Fibroblast of pulmonary artery (primary cell): Measurements from ENCODE around the gene CR1L.
A peak's percentile ranks its signal among the peaks of the same experiment; 100 is the strongest.
"Not testable (repeated sequence)": the region's sequence is repeated elsewhere in the genome, so short reads cannot be mapped to it uniquely, and the experiment has no call there.

Source experiments
- DNase-seq: peaks from one replicate; pipeline ENCODE4 v3.0.0-alpha.2; 2010; ENCODE audit warnings: low read depth
- H3K4me3 ChIP-seq: replicated peaks from 2 replicates; pipeline ENCODE4 v1.5.1; 2011; ENCODE audit warnings: low read depth, mild to moderate bottlenecking, control low read depth, low read length, moderate library complexity
- TF ChIP-seq, protein P1 (sequence below): IDR thresholded peaks from 2 replicates; pipeline ENCODE4 v1.5.1; 2011; ENCODE audit warnings: mild to moderate bottlenecking, control low read depth, low read length, inconsistent platforms; ENCODE audit errors: missing control alignments

The CR1L gene

DNA sequence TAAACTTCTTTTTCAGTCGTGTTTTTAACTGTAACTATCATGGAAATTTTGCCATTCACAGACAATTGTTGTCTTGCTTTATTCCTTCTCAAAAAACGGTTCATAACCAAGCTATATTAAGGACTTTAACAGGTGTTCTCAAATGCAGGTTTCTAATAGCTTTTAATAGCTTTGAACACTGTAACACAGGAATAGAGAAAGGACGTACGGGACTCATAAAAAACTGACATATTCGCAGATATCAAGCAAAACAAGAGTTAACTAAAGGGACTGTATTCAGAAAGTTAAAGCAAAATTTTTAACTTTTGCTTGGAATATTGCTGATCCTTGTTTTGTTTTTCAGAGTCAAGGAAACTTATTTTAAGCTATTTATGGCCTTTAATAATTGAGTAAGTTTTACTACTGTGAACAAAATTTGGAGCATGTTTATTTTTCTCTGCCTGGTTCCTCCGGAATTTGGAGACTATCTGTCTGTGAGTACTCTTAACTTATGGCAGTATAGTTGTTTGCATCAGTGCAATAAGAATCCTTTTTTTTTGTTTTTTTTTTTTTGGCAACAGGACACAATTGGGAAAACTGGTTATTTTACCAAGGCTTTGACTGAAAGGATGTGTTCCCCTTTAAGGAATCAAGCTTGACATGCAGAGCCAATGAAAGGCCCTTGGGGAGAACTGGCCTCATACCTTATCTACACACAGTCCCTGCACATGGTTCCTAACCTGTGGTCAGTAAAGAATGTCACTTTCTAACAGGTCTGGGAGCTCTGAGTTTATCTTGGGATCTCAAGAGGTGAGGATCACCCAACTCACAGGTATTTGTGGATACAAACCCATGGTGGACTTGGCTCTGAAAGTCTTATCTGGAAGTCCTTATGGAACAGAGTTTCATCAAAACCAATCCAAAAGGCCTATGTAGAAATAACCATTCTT lies 101.2 kb downstream of the CR1L start:
- TF ChIP-seq, protein P1, sequence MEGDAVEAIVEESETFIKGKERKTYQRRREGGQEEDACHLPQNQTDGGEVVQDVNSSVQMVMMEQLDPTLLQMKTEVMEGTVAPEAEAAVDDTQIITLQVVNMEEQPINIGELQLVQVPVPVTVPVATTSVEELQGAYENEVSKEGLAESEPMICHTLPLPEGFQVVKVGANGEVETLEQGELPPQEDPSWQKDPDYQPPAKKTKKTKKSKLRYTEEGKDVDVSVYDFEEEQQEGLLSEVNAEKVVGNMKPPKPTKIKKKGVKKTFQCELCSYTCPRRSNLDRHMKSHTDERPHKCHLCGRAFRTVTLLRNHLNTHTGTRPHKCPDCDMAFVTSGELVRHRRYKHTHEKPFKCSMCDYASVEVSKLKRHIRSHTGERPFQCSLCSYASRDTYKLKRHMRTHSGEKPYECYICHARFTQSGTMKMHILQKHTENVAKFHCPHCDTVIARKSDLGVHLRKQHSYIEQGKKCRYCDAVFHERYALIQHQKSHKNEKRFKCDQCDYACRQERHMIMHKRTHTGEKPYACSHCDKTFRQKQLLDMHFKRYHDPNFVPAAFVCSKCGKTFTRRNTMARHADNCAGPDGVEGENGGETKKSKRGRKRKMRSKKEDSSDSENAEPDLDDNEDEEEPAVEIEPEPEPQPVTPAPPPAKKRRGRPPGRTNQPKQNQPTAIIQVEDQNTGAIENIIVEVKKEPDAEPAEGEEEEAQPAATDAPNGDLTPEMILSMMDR: no peak
- no peak overlapping the region for H3K4me3 ChIP-seq
- no peak for DNase-seq

DNA sequence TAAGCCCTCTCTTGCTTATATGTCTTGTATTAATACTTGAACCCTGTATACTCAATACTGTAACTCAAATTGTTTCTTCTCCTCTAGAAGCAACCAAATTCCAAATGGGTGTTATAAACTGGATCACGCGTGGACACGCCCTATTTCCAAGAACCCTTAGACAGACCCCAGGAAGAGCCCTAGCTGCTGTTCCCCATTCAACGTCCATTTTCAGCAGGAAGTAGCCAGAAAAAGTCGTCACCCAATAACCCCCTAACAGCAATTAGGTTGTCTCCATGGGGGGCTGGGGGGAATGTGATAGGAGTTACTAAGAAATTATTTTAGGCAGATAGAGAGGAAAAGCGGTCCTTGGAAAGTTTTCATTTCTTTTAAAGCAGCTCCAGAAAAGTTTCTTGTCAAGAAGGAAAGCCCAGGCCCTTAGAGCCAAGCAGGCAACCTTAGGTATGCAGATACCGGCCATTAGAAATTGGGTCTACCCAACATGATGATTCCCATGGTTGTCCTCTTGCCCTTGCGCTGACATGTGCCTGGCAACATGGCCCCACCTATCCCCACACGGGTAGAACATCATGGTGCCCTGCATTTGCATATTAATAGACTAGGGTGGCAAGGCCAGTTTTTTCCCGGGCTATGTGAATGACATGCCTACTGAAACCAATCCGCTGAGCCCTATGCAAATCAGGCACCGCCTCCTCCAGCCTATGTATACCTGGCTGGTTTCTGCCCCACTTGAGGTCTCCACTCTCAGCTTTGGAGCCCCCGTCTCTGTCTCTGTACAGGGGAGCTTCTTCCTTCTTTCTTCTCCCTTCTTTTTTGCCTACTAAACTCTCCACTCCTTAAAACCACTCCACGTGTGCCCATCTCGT lies 102.9 kb downstream of the CR1L start:
- DNase-seq: no peak
- H3K4me3 ChIP-seq: no peak overlapping the region
- TF ChIP-seq, protein P1: no peak

DNA sequence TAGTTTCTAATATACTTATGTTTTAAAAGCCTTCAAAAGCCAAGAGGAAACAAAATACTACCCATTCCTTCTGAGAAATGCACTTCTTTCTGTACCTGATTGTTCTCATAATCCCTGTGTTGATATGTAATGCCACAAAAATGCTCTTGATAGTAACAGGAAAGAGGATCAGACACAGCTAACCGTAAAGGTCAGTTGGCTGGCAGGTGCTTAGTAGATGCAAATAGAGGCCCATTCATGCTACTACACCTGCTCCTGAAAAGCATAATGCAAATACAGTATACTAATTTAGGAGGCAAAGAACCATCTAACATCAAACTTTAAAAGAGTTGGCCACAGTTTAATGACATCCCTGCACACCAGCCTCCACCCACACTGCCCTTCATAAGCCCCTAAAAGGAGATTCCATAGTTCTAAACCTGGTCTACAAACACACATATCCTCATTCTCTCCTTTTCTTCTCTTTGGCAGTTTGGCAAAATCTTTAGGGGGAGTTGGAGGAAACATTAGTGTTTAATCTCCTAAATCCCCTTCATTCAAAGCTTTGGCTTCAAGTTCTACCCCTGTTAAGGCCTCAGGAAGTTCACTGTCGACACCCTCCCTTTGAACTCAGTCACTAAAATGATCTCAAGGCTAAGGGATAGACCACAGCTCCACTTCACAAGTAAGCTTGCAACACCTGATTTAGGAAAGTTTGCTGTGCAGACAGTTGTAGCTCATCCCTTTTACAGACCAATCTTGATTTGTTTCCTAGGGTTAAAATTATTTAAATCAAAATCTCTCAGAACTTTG lies 104.0 kb downstream of the CR1L start:
- TF ChIP-seq, protein P1: no peak

DNA sequence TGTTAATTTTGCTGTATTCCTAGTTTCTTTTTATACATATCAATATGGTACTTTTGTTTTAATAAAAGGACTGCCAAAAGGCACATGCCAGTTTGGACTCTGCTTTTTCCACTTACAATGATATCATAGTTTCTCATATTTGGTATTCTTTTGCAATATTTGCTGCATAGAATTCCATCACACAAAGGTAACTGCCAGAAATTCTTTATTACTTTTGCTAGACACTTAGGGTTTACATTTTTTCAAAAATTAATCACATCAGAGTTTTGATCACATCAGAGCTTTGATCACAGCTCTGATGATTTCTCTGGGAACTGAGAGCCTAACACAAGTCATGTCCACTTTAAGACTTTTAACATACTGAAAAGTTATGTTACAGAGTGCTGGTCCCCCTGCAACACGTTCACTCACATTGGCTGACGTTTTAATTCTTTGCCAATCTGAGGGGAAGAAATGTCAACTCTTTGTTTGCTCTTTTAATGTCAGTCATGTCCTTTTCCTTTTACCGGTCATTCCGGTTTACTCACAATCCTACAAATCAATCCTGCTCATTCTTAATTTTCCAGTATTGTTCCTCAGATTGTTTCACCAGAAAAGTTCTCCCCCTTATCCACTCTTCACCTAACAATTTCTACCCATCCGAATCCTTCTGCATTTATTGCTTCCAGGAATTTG lies 105.8 kb downstream of the CR1L start:
- H3K4me3 ChIP-seq: no peak overlapping the region
- DNase-seq: no peak
- TF ChIP-seq, protein P1: no peak

More for the DNA sequence above, 104.0 kb downstream of the CR1L start:
- H3K4me3 ChIP-seq: no peak overlapping the region
- no peak for DNase-seq

DNA sequence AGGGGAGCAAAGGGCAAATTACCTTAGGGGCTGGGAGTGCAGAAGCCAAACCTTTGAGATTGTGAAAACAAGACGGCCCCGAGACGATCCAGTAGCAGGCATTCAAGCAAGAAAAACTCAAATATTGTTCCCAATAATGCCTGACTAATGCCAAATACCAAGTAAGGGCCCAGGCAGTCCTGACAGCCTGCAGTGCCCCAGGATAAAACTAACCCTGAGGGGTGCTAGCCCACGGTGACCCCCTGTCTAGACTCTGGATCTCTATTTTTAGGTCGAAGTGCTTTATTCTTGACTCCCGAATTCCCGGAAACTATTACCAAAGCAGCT lies 106.5 kb downstream of the CR1L start:
- not testable (repeated sequence) for DNase-seq
- peak overlapping the region; percentile 95 for H3K4me3 ChIP-seq

DNA sequence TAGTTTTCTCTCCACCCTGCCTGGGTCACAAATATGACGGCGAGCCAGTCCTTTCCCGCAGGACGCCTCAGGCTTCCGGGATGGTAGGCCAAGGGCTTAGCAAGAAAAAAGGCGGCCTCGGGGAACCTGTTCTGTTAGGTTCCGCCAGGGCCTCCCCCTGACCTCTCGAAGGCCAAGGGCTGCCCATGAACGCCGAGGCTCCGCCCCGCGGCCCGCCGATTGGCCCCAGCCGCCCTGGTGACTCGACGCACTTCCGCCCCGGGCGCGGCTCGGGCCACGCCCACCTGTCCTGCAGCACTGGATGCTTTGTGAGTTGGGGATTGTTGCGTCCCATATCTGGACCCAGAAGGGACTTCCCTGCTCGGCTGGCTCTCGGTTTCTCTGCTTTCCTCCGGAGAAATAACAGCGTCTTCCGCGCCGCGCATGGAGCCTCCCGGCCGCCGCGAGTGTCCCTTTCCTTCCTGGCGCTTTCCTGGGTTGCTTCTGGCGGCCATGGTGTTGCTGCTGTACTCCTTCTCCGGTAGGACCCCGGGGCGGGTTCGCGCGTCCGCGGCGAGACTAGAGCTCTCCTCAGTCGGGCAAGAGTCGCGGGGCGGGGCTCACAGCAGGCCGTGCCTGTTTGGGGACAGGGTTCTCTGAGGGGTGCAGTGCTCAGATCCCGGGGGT lies 107.0 kb downstream of the CR1L start, which contains the start of gene CD46:
TSS of gene CD46 (plus strand) at position 265 of the 666 bp plus-strand sequence. CDS start at position 424, 159 bp downstream.
- DNase-seq: peak; percentile 91
- H3K4me3 ChIP-seq: peak within 1 kb of the TSS; percentile 95
- TF ChIP-seq, protein P1: no peak
